ENCODE measurements around the gene POC5.

Gene POC5

DNA sequence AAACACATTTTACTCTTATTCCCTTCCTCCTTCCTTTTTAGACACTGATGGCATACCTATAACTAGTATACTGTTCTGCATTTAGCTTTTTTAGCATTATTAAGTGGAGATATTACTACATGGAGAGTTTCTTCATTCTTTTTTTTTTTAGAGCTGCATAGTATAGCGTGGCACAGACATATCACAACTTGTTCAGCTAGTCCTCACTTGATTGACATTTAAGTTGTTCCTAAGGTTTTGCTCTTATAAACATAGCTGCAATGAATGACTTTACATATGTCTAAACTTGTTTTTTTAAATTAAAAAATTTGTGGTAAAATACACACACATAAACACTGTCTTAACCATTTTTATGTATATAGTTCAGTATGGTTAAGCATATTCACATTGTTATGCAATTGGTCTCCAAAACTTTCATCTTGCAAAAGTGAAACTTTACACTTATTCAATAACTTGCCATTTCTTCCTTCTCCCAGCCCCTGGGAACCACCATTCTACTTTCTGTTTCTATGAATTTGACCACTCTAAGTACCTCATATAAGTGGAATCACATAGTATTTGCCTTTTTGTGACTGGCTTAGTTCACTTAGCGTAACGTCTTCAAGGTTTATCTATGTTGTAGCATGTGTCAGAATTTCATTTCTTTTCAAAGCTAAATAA, 57.3 kb downstream of the POC5 start:
- ChIA-PET CTCF (interaction anchor here (0.7 to 1.2 kb wide), 3 partner anchors 21 to 23 kb away, joined by 3 to 5 read pairs (median 4); no protein-coding TSS in a partner anchor), POLR2A (no interaction called here)
- DNase-seq (ENCODE audit: extremely low spot score) = no peak
- TF ChIP-seq CTCF (IDR thresholded peaks at IDR 0.05; ENCODE audit: control extremely low read depth, extremely low read depth, low read depth, missing control alignments) = no peak

- DNase-seq (ENCODE audit: extremely low spot score) = no peak
- CTCF ChIA-PET = interaction anchor here (1.0 to 2.6 kb wide), 4 partner anchors 9 to 29 kb away, joined by 3 to 7 read pairs (median 5); no protein-coding TSS in a partner anchor
- TF ChIP-seq CTCF (IDR thresholded peaks at IDR 0.05; ENCODE audit: control extremely low read depth, extremely low read depth, low read depth, missing control alignments) = no peak
- POLR2A ChIA-PET = no interaction called here
Measured at GRCh38 chr5:75656311-75657003, 60.8 kb downstream of the POC5 start.

DNA sequence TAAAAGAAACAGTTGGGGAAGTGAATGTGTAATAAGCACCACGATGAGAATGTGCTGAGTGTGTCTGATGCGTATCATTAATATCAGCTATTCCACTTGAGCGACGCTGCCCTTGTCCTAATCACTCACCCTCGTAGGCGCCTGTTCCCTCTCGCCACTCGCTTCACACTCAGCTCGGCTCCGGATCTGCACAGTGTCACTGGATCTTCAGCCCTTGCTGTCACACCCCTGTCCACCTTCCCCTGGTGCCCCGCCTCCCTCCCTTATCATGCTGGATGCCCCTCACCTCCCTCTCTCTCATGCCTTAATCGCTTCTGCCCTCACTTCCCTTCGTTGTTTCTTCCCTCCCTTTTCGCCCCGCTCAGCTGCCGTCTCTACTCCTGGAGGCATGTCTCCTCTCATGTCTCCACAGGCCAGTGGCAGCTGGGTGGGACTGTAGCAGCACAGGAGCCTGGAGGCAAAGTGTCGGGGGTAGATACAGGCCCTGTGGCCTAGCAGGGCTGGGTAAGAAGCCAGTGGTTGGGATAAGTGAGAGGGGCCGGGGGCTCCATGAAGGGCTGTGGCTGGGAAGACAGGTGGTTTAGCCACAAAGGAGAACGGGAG, 62.4 kb downstream of the POC5 start:
- CTCF ChIA-PET = interaction anchor here (0.8 to 2.2 kb wide), 2 partner anchors 25 to 26 kb away, joined by 4 to 7 read pairs; no protein-coding TSS in a partner anchor
- no peak for DNase-seq (ENCODE audit: extremely low spot score)
- TF ChIP-seq CTCF (IDR thresholded peaks at IDR 0.05; ENCODE audit: control extremely low read depth, extremely low read depth, low read depth, missing control alignments) = no peak
- POLR2A ChIA-PET = no interaction called here

DNA sequence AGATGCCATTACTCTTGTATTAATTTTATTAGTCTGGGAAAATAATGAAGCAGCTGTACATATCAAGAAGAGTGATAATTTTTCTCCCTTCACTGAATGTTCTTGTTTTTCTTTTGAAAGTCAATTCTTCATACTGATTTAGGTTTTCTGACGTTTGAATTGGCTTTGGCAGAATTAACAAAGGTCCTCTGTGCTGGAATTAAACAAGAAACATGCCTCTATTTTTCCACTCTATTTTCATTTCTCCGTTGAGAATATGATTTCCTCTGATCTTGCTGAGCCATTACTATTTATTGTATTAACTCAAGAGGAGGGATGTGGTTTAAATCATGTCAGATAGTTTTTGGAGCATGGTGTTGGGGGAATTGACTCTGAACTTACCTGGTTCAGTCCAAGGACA, 63.7 kb downstream of the POC5 start:
- no peak for DNase-seq (ENCODE audit: extremely low spot score)
- CTCF ChIA-PET = no interaction called here
- no peak for TF ChIP-seq CTCF (IDR thresholded peaks at IDR 0.05; ENCODE audit: control extremely low read depth, extremely low read depth, low read depth, missing control alignments)
- POLR2A ChIA-PET = no interaction called here

DNA sequence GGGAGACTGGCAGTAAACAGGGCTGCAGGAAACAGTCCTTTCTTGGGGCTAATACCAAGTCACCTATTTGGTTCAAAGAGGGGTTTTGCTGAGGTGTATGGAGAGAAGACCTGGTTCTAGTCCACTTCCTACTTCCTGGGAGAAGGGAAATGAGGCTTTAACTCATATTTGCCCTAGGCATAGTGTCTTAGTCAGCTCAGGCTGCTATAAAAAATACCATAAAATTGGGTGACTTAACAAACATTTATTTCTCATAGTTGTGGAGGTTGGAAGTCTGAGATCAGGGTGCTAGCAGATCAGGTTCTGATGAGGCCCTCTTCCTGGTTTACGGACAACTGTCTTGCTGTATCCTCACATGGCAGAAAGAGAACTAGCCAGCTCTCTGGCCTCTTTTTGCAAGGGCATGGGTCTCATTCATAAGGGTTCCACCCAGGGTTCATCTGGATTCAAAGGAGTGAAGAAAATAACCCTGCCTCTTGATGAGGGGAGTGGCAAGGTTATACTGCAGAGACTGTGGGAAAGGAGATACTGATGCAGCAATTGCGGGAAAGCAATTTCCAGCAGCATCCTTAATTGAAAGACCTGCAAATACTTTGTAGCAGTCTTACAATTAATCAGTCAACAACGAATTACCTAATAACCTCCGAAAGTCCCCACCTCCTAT, 65.5 kb downstream of the POC5 start:
- ChIA-PET POLR2A (no interaction called here), CTCF (interaction anchor here (1.3 kb wide), 1 partner anchor 17 kb away, joined by 4 read pairs; no protein-coding TSS in a partner anchor)
- TF ChIP-seq CTCF (IDR thresholded peaks at IDR 0.05; ENCODE audit: control extremely low read depth, extremely low read depth, low read depth, missing control alignments) = no peak
- no peak for DNase-seq (ENCODE audit: extremely low spot score)

DNA sequence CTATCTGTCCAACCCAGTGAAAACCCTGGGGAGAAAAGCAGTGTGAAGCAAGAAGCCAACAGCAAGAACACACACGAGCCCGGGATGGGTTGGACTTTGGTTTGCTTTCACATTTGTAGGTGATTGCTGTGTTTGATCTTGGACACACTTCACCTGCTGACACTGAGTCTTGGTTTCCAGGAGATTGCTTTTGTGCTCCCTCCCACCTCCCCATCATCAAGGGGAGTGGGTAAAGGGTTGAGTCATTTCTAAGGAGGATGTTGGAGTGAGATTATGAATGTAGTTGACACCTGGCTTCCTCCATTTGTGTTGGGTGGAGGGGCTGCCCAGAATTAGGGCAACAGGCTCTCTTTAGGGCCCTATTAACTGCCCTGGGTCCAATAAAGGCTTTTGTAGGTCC, 68.5 kb downstream of the POC5 start:
- DNase-seq (ENCODE audit: extremely low spot score) = peak; percentile 48
- ChIA-PET POLR2A (no interaction called here), CTCF (interaction anchor here (1.0 kb wide), 1 partner anchor 18 kb away, joined by 3 read pairs; no protein-coding TSS in a partner anchor)
- TF ChIP-seq CTCF (IDR thresholded peaks at IDR 0.05; ENCODE audit: control extremely low read depth, extremely low read depth, low read depth, missing control alignments) = no peak

Data from GM10248 (cell line).